DND-41 (cell line): ENCODE data around the gene STON2.

Experiments used
- EZH2 ChIP-seq: IDR thresholded peaks from 3 replicates; pipeline ENCODE4 v1.6.1; 2012; ENCODE audit warnings: borderline replicate concordance, low read depth, mild to moderate bottlenecking, moderate library complexity, low read length, inconsistent platforms; ENCODE audit not compliant: severe bottlenecking
- TF ChIP-seq, protein P1 (sequence below): IDR thresholded peaks from 2 replicates; pipeline ENCODE4 v1.5.1; 2012; ENCODE audit warnings: borderline replicate concordance, low read length, moderate library complexity, mild to moderate bottlenecking; ENCODE audit not compliant: poor library complexity, severe bottlenecking; ENCODE audit errors: extremely low read depth

GRCh38 chr14:81303258-81303935 lies 96.7 kb downstream of the STON2 start:
- no peak for TF ChIP-seq EZH2
- TF ChIP-seq, protein P1, sequence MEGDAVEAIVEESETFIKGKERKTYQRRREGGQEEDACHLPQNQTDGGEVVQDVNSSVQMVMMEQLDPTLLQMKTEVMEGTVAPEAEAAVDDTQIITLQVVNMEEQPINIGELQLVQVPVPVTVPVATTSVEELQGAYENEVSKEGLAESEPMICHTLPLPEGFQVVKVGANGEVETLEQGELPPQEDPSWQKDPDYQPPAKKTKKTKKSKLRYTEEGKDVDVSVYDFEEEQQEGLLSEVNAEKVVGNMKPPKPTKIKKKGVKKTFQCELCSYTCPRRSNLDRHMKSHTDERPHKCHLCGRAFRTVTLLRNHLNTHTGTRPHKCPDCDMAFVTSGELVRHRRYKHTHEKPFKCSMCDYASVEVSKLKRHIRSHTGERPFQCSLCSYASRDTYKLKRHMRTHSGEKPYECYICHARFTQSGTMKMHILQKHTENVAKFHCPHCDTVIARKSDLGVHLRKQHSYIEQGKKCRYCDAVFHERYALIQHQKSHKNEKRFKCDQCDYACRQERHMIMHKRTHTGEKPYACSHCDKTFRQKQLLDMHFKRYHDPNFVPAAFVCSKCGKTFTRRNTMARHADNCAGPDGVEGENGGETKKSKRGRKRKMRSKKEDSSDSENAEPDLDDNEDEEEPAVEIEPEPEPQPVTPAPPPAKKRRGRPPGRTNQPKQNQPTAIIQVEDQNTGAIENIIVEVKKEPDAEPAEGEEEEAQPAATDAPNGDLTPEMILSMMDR: no peak
